ENCODE data around the gene RNF187. TPM values are rescaled to one million over a fixed set of nuclear protein-coding genes. Genes with fewer than 3 reads are reported as not detected.
"Not testable (repeated sequence)": the region's sequence is repeated elsewhere in the genome, so short reads cannot be mapped to it uniquely, and the experiment has no call there.

Gene RNF187
- total and polyA plus RNA-seq, 4 donors, result 58.9 to 242 (median 153) TPM

DNA sequence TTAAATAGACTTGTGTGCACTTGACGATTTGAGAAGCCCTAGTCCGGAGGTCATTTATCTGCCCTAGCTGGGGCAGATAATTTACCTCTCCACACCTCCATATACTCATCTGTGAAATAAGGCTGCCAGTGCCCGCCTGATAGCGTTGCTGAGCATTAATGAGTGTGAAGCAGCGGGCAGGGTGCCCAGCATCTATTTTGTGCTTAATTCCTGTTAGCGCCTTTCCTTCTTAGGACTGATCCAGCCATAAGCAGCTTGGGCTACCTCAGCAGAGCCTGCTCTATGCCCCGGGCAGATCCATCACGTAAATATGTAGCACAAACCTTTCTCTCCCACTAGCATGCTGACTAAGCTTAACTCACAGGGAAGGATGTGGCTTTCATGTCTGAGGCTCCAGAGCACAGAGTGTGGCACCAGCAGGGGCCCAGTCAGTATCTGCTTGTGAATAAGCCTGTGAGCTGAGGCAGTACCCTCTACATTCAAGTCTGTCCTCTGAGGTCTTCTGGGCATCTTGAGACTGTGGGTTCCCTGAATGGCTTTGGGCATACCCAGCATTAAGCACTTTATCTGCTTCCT is 21.5 kb upstream of the RNF187 start:
- Histone ChIP-seq H3K4me3 (ENCODE audit: low read depth, low read length) (no peak overlapping the region), H3K36me3 (ENCODE audit: control insufficient read depth, insufficient read depth, low read length) (no peaks in the 10 kb centered on the region), H3K27ac (ENCODE audit: low read depth, low read length) (no peak overlapping the region), H3K4me1 (ENCODE audit: control insufficient read depth, insufficient read depth, low read length) (peaks cover 19% of the 10 kb centered on the region), H3K9me3 (ENCODE audit: control insufficient read depth, insufficient read depth, low read length) (no peaks in the 10 kb centered on the region), H3K27me3 (ENCODE audit: control insufficient read depth, insufficient read depth, low read length) (peaks cover 32% of the 10 kb centered on the region)
- WGBS (ENCODE audit: insufficient coverage), result 33% methylated on average over 6 of the region's 8 CpGs
- peak in 2 of 6 donors; percentile 61 to 67 for DNase-seq (ENCODE audit: low read depth in 4 of 6, low spot score in 6 of 6)

DNA sequence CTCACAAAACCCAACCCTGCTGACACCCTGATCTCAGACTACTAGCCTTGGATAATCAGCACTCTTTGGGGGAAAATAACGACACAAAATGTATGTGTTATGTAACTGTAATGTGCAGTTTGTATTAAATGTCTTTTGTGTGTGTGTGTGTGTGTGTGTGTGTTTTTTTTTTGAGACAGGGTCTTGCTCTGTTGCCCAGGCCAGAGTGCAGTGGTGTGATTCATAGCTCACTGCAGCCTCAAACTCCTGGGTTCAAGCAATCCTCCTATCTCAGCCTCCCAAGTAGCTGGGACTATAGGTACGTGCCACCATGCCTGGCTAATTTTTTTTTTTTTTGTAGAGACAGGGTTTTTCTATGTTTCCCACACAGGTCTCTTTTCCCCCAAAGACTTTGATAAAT is 19.0 kb upstream of the RNF187 start:
- DNase-seq (ENCODE audit: low read depth in 4 of 6, low spot score in 6 of 6); H3K36me3 ChIP-seq (ENCODE audit: control insufficient read depth, insufficient read depth, low read length); H3K4me3 ChIP-seq (ENCODE audit: low read depth, low read length); H3K27ac ChIP-seq (ENCODE audit: low read depth, low read length); H3K9me3 ChIP-seq (ENCODE audit: control insufficient read depth, insufficient read depth, low read length): not testable (repeated sequence)
- peaks cover 39% of the 10 kb centered on the region for H3K27me3 ChIP-seq (ENCODE audit: control insufficient read depth, insufficient read depth, low read length)
- peaks cover 19% of the 10 kb centered on the region for H3K4me1 ChIP-seq (ENCODE audit: control insufficient read depth, insufficient read depth, low read length)
- no CpG with 5 or more reads among the region's 2 CpGs for WGBS (ENCODE audit: insufficient coverage)

DNA sequence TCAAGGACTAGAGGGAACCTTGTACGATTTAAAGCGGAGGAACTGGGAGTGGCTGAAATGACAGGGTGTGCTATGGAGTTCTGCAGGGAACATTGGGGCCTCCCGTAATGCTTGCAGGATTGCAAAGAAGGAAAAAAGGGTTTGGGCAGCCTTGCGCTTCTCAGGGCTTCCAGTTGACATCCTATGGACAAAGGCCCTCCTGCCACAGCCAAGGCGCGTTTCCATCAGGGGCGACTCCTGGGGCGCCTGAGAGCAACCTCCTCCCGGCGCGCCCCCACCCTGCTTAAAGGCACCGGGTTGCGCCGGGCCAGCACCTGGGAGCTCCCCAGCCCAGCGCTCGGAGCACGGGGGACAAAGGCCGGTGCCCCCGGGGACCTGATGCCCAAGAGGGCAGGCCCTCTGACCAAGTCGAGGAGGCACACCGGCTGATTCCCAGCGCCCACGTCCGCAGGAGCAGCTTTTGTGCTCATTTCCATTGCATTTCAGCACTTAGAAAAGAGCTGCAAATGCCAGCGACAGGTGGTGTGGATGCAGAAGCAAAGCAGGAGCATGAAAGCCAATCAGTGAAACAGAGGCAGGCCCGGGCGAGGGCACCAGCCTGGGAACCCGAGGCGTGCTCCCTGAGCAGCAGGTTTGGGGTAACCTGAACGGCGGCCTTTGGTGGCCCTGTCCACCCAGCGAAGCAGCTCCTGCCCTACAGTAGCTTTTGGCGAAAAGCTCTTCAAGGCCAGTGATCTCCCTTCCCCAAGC is 17.6 kb upstream of the RNF187 start:
- Histone ChIP-seq H3K4me3 (ENCODE audit: low read depth, low read length) (no peak overlapping the region), H3K27ac (ENCODE audit: low read depth, low read length) (no peak overlapping the region), H3K36me3 (ENCODE audit: control insufficient read depth, insufficient read depth, low read length) (no peaks in the 10 kb centered on the region), H3K27me3 (ENCODE audit: control insufficient read depth, insufficient read depth, low read length) (peaks cover 34% of the 10 kb centered on the region), H3K9me3 (ENCODE audit: control insufficient read depth, insufficient read depth, low read length) (no peaks in the 10 kb centered on the region), H3K4me1 (ENCODE audit: control insufficient read depth, insufficient read depth, low read length) (peaks cover 9% of the 10 kb centered on the region)
- 16% methylated on average over 33 of the region's 33 CpGs for WGBS (ENCODE audit: insufficient coverage)
- peak in 1 of 6 donors; percentile 37 for DNase-seq (ENCODE audit: low read depth in 4 of 6, low spot score in 6 of 6)

DNA sequence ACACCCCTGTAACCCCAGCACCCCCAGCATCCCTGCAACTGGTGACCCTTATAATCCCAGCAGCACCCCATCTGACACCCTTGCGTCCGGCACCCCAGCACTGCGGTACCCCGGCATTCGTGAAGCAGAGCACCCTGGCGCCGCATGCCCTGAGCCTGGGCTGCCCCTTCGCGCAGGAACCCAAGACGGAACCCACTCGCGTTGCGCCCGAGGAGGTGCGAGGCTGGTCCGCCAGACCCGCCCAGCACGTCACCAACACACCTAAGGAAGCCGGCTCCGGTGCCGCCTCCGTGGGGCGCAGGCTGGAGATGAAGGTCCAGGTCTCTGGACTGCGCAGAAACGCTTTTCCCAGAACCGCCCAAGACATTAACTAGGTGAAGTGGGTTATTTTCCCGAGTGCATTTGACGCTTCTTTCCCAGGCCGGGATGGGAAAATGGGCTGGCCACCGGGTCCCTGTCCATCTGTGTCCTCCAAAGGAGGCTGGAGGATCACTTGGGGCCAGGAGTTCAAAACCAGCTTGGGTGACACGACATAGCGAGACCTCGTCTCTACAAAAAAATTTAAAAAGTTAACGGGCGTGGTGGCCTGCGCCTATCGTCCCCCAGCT is 15.9 kb upstream of the RNF187 start:
- WGBS (ENCODE audit: insufficient coverage), result 70% methylated on average over 37 of the region's 37 CpGs
- peaks cover 4% of the 10 kb centered on the region for H3K4me1 ChIP-seq (ENCODE audit: control insufficient read depth, insufficient read depth, low read length)
- DNase-seq (ENCODE audit: low read depth in 4 of 6, low spot score in 6 of 6), result no peak
- no peak overlapping the region for H3K27ac ChIP-seq (ENCODE audit: low read depth, low read length)
- H3K27me3 ChIP-seq (ENCODE audit: control insufficient read depth, insufficient read depth, low read length), result peaks cover 31% of the 10 kb centered on the region
- H3K4me3 ChIP-seq (ENCODE audit: low read depth, low read length), result no peak overlapping the region
- H3K36me3 ChIP-seq (ENCODE audit: control insufficient read depth, insufficient read depth, low read length), result no peaks in the 10 kb centered on the region
- no peaks in the 10 kb centered on the region for H3K9me3 ChIP-seq (ENCODE audit: control insufficient read depth, insufficient read depth, low read length)

DNA sequence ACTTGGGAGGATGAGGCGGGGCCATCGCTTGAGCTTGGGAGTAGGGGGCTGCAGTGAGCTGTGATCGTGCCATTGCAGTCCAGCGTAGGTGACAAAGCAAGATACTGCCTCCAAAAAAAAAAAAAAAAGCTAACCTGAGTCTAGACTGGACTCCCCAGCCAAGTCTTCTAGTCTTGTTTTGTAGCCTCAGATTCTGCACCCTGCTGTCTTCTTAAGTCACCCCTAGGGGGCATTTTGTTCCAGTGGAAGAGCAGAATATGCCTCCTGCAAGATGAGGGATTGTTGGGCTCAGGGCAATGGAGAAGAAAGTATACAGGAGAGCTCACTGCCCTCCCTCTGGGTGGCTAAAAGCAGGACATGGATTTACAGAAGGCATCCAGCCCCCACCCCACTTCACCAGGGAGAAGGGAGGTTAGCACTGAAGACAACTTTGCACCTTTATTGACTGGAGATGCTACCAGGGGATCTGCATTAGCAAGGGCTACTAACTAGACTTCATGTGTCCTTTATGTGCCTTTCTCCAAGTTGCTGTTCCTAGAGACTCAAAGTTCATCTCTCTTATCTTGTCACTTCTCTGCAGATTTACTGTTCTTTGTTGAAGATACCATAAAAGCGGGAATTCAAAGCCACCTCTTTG is 15.3 kb upstream of the RNF187 start:
- H3K4me3 ChIP-seq (ENCODE audit: low read depth, low read length), result no peak overlapping the region
- no peak for DNase-seq (ENCODE audit: low read depth in 4 of 6, low spot score in 6 of 6)
- no peaks in the 10 kb centered on the region for H3K9me3 ChIP-seq (ENCODE audit: control insufficient read depth, insufficient read depth, low read length)
- no peaks in the 10 kb centered on the region for H3K36me3 ChIP-seq (ENCODE audit: control insufficient read depth, insufficient read depth, low read length)
- H3K27me3 ChIP-seq (ENCODE audit: control insufficient read depth, insufficient read depth, low read length), result peaks cover 31% of the 10 kb centered on the region
- H3K27ac ChIP-seq (ENCODE audit: low read depth, low read length), result no peak overlapping the region
- peaks cover 4% of the 10 kb centered on the region for H3K4me1 ChIP-seq (ENCODE audit: control insufficient read depth, insufficient read depth, low read length)
- 64% methylated on average over 4 of the region's 5 CpGs for WGBS (ENCODE audit: insufficient coverage)

DNA sequence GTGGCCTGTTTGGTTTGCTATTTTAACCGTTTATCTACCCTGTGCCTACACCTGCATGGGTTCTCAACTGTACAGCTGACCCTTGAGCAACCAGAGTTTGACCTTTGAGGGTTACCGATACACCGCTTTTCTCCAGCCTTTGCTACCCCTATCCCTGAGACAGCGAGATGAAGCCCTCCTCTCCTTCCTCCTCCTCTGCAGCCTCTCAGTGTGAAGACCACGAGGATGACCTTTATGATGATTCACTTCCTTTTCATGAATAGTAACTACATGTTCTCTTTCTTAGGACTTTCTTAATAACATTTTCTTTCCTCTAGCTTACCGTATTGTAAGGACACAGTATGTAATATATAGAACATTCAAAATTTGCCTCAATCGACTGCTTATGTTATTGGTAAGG is 14.5 kb upstream of the RNF187 start:
- 92% methylated on average over 5 of the region's 7 CpGs for WGBS (ENCODE audit: insufficient coverage)
- Histone ChIP-seq H3K9me3 (ENCODE audit: control insufficient read depth, insufficient read depth, low read length) (no peaks in the 10 kb centered on the region), H3K4me1 (ENCODE audit: control insufficient read depth, insufficient read depth, low read length) (peaks cover 4% of the 10 kb centered on the region), H3K4me3 (ENCODE audit: low read depth, low read length) (no peak overlapping the region), H3K36me3 (ENCODE audit: control insufficient read depth, insufficient read depth, low read length) (no peaks in the 10 kb centered on the region), H3K27me3 (ENCODE audit: control insufficient read depth, insufficient read depth, low read length) (peaks cover 26% of the 10 kb centered on the region), H3K27ac (ENCODE audit: low read depth, low read length) (no peak overlapping the region)
- DNase-seq (ENCODE audit: low read depth in 4 of 6, low spot score in 6 of 6), result no peak

DNA sequence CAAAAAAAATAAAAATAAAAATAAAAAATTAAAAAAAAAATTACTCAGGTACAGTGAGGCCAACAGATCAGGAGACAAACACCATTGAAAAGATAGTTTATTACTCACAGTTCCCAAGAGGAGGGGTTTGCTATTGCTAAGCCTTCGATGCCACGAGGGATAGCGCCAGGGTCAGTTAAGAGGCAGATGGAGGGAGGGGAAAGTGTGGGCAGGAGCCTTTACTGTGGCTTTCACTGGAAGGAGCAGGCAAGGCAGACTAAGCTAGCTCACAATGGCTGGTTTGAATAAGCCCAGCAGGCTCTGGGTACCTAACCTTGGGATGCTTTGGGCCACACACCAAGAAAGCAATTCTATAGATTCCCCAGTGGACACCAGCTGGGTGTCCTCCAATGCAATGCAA is 12.7 kb upstream of the RNF187 start:
- no peaks in the 10 kb centered on the region for H3K36me3 ChIP-seq (ENCODE audit: control insufficient read depth, insufficient read depth, low read length)
- peaks cover 2% of the 10 kb centered on the region for H3K4me1 ChIP-seq (ENCODE audit: control insufficient read depth, insufficient read depth, low read length)
- no peak for DNase-seq (ENCODE audit: low read depth in 4 of 6, low spot score in 6 of 6)
- H3K4me3 ChIP-seq (ENCODE audit: low read depth, low read length), result no peak overlapping the region
- 15% methylated on average over 3 of the region's 3 CpGs for WGBS (ENCODE audit: insufficient coverage)
- peaks cover 19% of the 10 kb centered on the region for H3K27me3 ChIP-seq (ENCODE audit: control insufficient read depth, insufficient read depth, low read length)
- H3K9me3 ChIP-seq (ENCODE audit: control insufficient read depth, insufficient read depth, low read length), result no peaks in the 10 kb centered on the region
- H3K27ac ChIP-seq (ENCODE audit: low read depth, low read length), result no peak overlapping the region

DNA sequence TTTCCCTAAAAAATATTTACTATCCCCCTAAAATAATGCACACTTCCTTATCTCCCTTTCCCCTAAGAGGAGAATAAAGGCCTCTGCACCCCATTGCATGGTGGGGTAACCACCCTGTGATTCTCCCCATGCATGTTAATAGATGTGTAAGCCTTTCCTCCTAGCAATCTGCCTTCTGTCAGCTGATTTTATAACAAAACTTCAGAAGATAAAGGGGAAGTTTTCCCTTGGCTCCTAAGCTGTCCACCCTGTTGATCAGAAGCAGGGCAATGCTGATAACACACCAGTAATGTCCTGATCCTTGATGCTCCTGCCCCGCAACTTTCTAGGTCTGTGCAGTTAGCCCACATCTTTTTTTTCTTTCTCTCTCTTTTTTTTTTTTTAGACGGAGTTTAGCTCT is 11.4 kb upstream of the RNF187 start:
- Histone ChIP-seq H3K36me3 (ENCODE audit: control insufficient read depth, insufficient read depth, low read length) (no peaks in the 10 kb centered on the region), H3K4me1 (ENCODE audit: control insufficient read depth, insufficient read depth, low read length) (no peaks in the 10 kb centered on the region), H3K27ac (ENCODE audit: low read depth, low read length) (no peak overlapping the region), H3K27me3 (ENCODE audit: control insufficient read depth, insufficient read depth, low read length) (peaks cover 9% of the 10 kb centered on the region), H3K9me3 (ENCODE audit: control insufficient read depth, insufficient read depth, low read length) (no peaks in the 10 kb centered on the region), H3K4me3 (ENCODE audit: low read depth, low read length) (no peak overlapping the region)
- no peak for DNase-seq (ENCODE audit: low read depth in 4 of 6, low spot score in 6 of 6)
- 83% methylated on average over 2 of the region's 2 CpGs for WGBS (ENCODE audit: insufficient coverage)

DNA sequence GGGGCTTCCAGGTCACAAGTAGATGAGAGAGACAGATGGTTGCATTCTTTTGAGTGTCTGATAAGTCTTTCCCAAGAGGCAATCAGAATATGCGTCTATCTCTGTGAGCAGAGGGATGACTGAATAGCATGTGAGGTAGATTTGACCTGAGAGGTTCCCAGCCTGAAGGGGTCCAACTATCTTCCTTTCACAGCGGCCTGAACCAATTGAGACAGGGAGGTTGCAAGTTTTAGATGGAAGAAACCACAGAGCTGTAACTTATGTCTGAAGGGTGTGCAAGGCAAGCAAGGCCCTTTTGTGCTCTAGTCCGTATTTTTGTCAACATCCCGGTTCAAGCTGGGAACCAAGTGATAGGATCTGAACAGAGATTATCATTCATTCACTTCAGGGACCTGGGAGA is 9.9 kb upstream of the RNF187 start:
- Histone ChIP-seq H3K27ac (ENCODE audit: low read depth, low read length) (no peak overlapping the region), H3K4me3 (ENCODE audit: low read depth, low read length) (no peak overlapping the region), H3K27me3 (ENCODE audit: control insufficient read depth, insufficient read depth, low read length) (peaks cover 2% of the 10 kb centered on the region), H3K36me3 (ENCODE audit: control insufficient read depth, insufficient read depth, low read length) (no peaks in the 10 kb centered on the region), H3K4me1 (ENCODE audit: control insufficient read depth, insufficient read depth, low read length) (no peaks in the 10 kb centered on the region), H3K9me3 (ENCODE audit: control insufficient read depth, insufficient read depth, low read length) (no peaks in the 10 kb centered on the region)
- no peak for DNase-seq (ENCODE audit: low read depth in 4 of 6, low spot score in 6 of 6)
- WGBS (ENCODE audit: insufficient coverage), result 84% methylated on average over 4 of the region's 4 CpGs

All from spinal cord (tissue), 10 donors.